IPS-18a (cell line): ENCODE data around the gene VPS33B.
A peak's percentile ranks its signal among the peaks of the same experiment; 100 is the strongest.

Experiments used
- H3K27ac ChIP-seq: one replicate; pipeline ENCODE4 v1.5.1; 2013; ENCODE audit warnings: low read length
- H3K27me3 ChIP-seq: one replicate; pipeline ENCODE4 v1.6.1; 2013; ENCODE audit warnings: mild to moderate bottlenecking, low read length; ENCODE audit not compliant: control insufficient read depth, insufficient read depth
- H3K36me3 ChIP-seq: one replicate; pipeline ENCODE4 v1.6.1; 2013; ENCODE audit warnings: low read depth, low read length; ENCODE audit not compliant: control insufficient read depth
- H3K4me1 ChIP-seq: one replicate; pipeline ENCODE4 v1.6.1; 2013; ENCODE audit warnings: low read depth, low read length; ENCODE audit not compliant: control insufficient read depth
- H3K4me3 ChIP-seq: one replicate; pipeline ENCODE4 v1.5.1; 2013; ENCODE audit warnings: low read length
- H3K9ac ChIP-seq: one replicate; pipeline ENCODE4 v1.6.1; 2013; ENCODE audit warnings: mild to moderate bottlenecking, low read length, moderate library complexity
- H3K9me3 ChIP-seq: one replicate; pipeline ENCODE4 v1.6.1; 2013; ENCODE audit warnings: low read depth, low read length; ENCODE audit not compliant: control insufficient read depth

VPS33B gene

DNA sequence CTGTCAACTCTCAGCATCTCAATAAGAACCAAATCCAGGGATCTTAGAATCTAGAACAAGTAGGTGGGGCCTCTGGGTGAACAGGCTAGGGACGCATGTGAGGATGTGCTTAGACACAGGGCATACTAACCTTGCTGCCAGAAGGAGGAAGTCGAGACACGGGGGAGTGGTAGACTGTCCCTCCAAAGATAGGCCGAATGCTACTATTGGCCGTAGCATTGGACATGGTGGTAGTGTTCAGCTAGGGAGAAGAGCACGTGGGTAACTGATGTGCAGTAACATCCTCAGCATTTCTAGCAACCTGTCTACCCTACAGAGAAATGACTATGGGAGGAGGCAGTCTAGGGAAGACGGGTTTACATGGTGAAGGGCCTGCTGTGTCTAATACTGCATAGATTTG lies 52.1 kb downstream of the VPS33B start:
- H3K4me1 ChIP-seq: no peaks in the 10 kb centered on the region

DNA sequence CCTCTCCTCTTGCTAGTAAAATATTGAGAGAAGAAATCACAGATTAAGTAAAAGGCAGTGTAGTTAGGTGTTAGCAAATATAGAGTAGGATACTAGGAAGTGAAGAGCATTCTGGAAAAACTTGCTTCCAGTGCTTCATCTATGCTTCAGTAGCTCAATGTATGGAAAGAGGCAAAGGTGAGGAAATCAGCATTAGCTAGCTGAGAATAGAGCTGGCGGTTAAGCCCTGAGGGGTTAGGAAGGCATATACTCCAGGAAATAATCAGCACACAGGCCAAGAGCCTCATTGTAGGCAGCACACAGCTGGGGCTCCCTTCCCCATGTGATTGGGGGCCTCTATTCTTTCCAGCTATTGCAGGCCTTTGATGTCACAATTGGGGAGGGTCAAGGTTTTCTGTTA lies 54.0 kb downstream of the VPS33B start:
- no peaks in the 10 kb centered on the region for H3K27me3 ChIP-seq
- no peaks in the 10 kb centered on the region for H3K4me1 ChIP-seq
- no peak overlapping the region for H3K27ac ChIP-seq
- H3K36me3 ChIP-seq: peaks cover 66% of the 10 kb centered on the region
- no peak overlapping the region for H3K9ac ChIP-seq
- no peaks in the 10 kb centered on the region for H3K9me3 ChIP-seq
- H3K4me3 ChIP-seq: no peak overlapping the region

More for the DNA sequence above, 52.1 kb downstream of the VPS33B start:
- H3K27ac ChIP-seq: no peak overlapping the region
- no peaks in the 10 kb centered on the region for H3K27me3 ChIP-seq
- H3K9me3 ChIP-seq: no peaks in the 10 kb centered on the region
- H3K9ac ChIP-seq: no peak overlapping the region
- H3K36me3 ChIP-seq: peaks cover 79% of the 10 kb centered on the region
- H3K4me3 ChIP-seq: no peak overlapping the region

DNA sequence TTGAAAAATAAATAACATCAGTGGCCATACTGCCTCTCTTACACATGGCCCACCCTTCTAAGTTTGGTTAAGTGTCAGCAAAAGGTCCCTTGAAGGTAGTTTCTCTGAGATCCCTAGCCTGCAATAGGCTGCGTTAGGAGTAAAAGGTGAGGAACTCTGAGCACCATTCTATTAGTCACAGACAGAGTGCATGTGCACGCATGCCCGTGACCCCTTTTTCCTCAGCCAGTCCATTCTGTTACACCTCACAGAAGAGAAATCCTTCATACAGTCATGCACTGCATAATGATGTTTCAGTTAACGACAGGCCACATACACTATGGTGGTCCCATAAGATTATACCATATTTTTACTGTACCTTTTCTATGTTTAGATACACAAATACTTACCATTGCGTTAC lies 55.2 kb downstream of the VPS33B start:
- no peaks in the 10 kb centered on the region for H3K9me3 ChIP-seq
- no peak overlapping the region for H3K4me3 ChIP-seq
- H3K27ac ChIP-seq: no peak overlapping the region
- H3K4me1 ChIP-seq: no peaks in the 10 kb centered on the region
- no peak overlapping the region for H3K9ac ChIP-seq
- H3K27me3 ChIP-seq: no peaks in the 10 kb centered on the region
- H3K36me3 ChIP-seq: peaks cover 55% of the 10 kb centered on the region

DNA sequence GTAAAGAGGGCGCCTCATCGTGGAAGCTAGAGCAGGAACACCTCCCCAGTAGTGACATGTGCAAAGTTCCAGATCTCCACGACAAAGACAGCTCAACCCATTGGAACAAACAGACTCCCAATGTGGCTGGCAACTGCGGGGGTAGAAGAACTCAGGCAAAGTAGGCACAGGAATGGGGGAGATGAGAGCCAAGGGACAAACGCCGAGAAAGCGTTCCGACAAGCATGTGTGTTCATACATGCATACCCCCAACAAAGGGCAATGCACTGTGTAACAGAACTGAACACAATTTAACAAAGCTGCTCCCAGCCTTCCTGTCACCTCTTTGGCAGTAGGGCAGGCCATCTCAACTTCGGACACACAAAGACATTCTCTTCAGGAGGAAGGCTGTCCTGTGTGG lies 56.1 kb downstream of the VPS33B start:
- H3K36me3 ChIP-seq: peaks cover 58% of the 10 kb centered on the region
- H3K9ac ChIP-seq: no peak overlapping the region
- no peaks in the 10 kb centered on the region for H3K27me3 ChIP-seq
- no peaks in the 10 kb centered on the region for H3K9me3 ChIP-seq
- no peak overlapping the region for H3K4me3 ChIP-seq
- H3K4me1 ChIP-seq: no peaks in the 10 kb centered on the region
- H3K27ac ChIP-seq: no peak overlapping the region

DNA sequence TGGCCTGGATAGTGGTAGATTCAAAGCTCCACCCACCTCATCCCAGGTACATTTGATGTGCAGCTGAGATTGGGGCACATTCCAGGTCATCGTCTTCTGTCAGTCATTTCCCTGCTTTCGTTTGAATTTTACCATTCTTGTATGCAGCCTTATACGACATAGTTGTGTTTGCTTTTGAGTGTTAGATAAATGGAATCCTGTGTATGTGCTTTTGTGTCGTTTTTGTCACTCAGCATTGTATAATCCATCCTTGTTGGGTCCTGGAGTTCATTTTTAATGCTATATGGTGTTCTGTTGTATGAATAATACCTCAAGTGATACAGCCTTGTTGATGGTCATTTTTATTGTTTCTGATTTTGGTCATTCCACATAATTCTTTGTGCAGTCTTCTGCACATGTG lies 60.4 kb downstream of the VPS33B start:
- peaks cover 7% of the 10 kb centered on the region for H3K4me1 ChIP-seq
- H3K27ac ChIP-seq: no peak overlapping the region
- H3K9ac ChIP-seq: no peak overlapping the region
- H3K36me3 ChIP-seq: peaks cover 25% of the 10 kb centered on the region
- H3K27me3 ChIP-seq: no peaks in the 10 kb centered on the region
- no peak overlapping the region for H3K4me3 ChIP-seq
- no peaks in the 10 kb centered on the region for H3K9me3 ChIP-seq

DNA sequence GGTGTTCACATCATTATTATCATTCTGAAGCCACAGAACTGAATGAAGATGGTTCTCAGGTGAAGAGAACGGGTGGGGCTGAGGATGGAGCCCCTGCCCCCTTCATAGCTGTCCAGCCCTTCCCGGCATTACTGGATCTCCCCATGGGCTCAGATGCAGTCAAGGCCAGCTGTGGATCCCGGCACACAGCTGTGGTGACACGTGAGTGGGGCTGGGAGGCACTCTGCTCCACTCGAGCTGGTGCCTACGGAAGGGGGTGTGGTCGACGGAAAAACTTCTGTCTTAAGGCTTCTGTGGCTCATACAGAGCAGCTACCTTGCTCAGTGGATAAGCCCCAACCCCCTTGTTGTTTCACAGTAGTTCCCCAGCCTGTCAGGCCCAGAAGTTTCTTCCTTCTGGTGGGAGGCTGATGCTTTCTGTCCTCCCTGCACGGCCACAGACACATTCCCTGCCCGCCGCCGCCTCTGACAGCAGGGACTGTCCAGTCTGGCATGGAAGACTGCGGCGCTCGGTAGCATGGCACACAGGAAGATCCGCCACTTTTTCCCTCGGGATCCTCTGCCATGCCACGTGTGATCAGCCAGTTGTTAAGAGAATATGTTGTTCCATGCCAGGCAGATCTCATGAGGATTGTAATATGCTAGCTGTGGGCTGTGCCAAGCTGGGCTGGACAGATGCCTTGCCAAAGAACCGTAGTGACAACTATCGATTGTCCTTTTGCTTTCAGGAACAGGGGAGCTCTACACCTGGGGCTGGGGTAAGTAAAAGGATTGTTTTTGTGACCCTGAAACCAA lies 61.9 kb downstream of the VPS33B start:
- no peaks in the 10 kb centered on the region for H3K9me3 ChIP-seq
- H3K4me1 ChIP-seq: peaks cover 7% of the 10 kb centered on the region
- peaks cover 14% of the 10 kb centered on the region for H3K36me3 ChIP-seq
- H3K27ac ChIP-seq: no peak overlapping the region
- H3K4me3 ChIP-seq: no peak overlapping the region
- no peak overlapping the region for H3K9ac ChIP-seq
- H3K27me3 ChIP-seq: no peaks in the 10 kb centered on the region

DNA sequence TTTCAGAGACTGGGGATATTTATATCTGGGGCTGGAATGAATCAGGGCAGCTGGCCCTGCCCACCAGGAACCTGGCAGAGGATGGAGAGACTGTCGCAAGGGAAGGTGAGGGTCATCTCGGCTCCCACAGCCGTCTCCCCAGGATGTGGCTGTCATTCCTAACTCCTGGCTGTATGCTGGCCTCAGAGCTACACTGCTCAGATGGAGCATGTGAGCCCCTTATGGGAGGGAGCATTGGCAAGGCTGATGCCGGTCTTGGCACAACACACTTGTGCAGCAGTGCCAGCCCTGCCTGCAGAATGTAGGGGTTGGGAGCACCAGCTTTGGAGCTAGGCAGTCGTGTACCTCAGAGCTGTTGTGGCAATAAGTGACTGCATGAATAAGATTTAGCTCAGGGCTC lies 62.5 kb downstream of the VPS33B start:
- H3K4me1 ChIP-seq: peaks cover 7% of the 10 kb centered on the region
- no peaks in the 10 kb centered on the region for H3K9me3 ChIP-seq
- no peak overlapping the region for H3K27ac ChIP-seq
- peaks cover 14% of the 10 kb centered on the region for H3K36me3 ChIP-seq
- no peak overlapping the region for H3K4me3 ChIP-seq
- no peak overlapping the region for H3K9ac ChIP-seq
- H3K27me3 ChIP-seq: no peaks in the 10 kb centered on the region

DNA sequence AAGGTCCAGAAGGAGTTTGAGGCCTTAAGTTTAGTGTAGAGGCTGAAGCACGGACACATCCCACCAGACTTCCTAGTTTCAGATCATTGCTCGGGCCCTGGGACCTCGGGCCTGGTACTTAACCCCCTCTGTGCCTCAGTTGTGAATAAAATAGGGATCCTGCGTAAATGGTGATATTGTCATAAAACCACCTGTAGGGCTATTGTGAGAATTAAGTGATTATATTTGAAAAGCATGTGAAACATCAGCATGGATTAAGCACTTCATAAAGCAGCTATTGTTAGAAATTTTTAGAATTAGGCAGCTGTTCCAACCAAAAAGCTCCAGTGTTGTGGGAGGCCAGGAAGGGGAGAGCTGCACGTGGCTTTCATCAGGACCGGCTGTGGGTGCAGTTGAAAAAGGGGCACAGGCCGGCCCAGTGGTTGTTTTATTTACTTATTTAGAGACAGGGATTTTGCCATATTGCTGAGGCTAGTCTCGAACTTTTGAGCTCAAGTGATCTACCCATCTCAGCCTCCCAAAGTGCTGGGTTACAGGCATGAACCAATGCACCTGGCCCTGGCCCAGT lies 63.3 kb downstream of the VPS33B start:
- Histone ChIP-seq H3K4me1 (peaks cover 7% of the 10 kb centered on the region), H3K9me3 (no peaks in the 10 kb centered on the region), H3K36me3 (peaks cover 13% of the 10 kb centered on the region), H3K4me3 (no peak overlapping the region), H3K27me3 (no peaks in the 10 kb centered on the region), H3K9ac (no peak overlapping the region), H3K27ac (no peak overlapping the region)

DNA sequence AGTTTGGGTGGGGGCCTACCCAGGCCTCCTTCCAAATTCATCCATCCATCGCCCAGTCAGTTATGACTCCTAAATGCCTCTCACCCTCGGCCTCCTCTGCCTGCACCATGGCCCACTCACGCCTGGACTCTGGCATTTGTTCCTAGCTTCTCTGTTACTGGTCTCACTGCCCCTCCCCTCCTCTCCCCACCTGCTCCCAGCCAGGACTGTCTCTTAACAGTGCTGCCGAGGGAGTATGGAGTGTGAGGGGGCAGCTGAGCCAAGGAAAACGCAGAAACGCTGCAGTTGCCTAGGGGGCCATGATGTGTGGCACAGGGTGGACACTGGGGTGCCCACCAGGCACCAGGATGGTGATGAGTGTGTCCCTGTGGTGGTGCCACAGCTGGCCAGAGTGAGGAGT lies 64.6 kb downstream of the VPS33B start:
- Histone ChIP-seq H3K36me3 (peaks cover 15% of the 10 kb centered on the region), H3K27me3 (no peaks in the 10 kb centered on the region), H3K4me1 (peaks cover 7% of the 10 kb centered on the region), H3K27ac (no peak overlapping the region), H3K9ac (no peak overlapping the region), H3K4me3 (peak overlapping the region; percentile 68), H3K9me3 (no peaks in the 10 kb centered on the region)

DNA sequence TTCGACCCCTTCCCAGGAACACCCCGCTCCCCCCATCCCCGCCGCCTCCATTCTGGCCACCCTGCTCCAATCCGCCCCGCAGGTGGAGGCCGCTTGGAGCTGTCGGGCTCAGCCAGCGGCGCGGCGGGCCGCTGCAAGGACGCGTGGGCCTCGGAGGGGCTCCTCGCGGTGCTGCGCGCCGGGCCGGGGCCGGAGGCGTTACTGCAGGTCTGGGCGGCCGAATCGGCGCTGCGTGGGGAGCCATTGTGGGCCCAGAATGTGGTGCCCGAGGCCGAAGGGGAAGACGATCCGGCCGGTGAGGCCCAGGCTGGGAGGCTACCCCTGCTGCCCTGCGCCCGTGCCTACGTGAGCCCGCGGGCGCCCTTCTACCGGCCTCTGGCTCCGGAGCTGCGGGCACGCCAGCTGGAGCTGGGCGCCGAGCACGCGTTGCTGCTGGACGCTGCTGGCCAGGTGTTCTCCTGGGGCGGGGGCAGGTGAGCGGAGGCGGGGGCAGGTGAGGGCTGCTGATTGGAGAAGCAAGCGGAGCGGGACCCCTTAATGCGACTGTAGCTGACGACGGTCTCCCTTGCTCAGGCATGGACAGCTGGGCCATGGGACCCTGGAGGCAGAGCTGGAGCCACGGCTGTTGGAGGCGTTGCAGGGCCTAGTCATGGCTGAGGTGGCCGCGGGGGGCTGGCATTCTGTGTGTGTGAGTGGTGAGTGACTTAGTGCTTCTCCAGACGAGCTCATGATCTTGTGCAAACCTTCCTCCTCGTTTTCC lies 65.2 kb downstream of the VPS33B start:
- Histone ChIP-seq H3K27me3 (no peaks in the 10 kb centered on the region), H3K9me3 (no peaks in the 10 kb centered on the region), H3K36me3 (peaks cover 17% of the 10 kb centered on the region), H3K27ac (no peak overlapping the region), H3K9ac (peak overlapping the region; percentile 61), H3K4me1 (peaks cover 7% of the 10 kb centered on the region), H3K4me3 (peak overlapping the region; percentile 68)

DNA sequence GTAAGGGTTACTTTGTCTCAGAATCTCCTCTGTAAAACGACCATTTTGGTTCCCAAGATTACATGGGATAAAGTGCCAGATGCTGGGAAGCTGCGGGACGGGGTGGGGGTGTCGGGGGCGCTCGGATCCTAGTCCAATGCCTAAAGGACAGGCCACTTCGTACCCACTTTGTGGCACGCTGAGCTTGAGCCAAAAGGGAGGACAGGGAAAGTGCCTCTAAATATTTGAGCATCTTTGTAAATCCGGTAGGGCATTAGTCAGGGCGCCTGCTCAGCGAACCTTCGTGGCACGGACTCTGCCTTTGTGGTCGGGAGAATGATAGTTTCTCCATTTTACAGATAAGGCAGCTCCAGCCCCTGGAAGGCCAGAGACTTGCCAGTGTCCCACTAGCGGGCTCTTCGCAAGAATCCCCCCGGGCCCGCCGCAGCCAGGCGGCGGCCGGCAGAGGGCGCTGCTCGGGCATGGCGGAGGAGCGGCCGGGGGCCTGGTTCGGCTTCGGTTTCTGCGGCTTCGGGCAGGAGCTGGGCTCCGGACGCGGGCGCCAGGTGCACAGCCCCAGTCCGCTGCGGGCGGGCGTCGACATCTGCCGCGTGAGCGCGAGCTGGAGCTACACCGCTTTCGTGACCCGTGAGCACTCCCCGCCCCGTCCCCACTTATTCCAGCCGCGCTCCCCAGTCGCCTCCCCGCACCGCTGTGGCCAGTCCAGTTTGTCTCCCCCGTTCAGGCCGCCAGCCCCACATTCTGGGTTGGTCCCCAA lies 65.9 kb downstream of the VPS33B start:
- Histone ChIP-seq H3K36me3 (peaks cover 21% of the 10 kb centered on the region), H3K27me3 (no peaks in the 10 kb centered on the region), H3K9me3 (no peaks in the 10 kb centered on the region), H3K4me3 (peak overlapping the region; percentile 68), H3K27ac (no peak overlapping the region), H3K4me1 (peaks cover 7% of the 10 kb centered on the region), H3K9ac (peak overlapping the region; percentile 61)
